Stimulated activated CD8-positive, alpha-beta memory T cell treated with anti-CD3 and anti-CD28 coated beads, Interleukin-12 subunit alpha, Interleukin-12 subunit beta, amount 100 ng/mL, for 1 hour (primary cell): ENCODE measurements around the gene RREB1.

Experiments
- DNase-seq: peaks from one replicate; pipeline ENCODE4 v3.0.0-alpha.2; 2020; ENCODE audit warnings: low read depth

RREB1 gene

DNA sequence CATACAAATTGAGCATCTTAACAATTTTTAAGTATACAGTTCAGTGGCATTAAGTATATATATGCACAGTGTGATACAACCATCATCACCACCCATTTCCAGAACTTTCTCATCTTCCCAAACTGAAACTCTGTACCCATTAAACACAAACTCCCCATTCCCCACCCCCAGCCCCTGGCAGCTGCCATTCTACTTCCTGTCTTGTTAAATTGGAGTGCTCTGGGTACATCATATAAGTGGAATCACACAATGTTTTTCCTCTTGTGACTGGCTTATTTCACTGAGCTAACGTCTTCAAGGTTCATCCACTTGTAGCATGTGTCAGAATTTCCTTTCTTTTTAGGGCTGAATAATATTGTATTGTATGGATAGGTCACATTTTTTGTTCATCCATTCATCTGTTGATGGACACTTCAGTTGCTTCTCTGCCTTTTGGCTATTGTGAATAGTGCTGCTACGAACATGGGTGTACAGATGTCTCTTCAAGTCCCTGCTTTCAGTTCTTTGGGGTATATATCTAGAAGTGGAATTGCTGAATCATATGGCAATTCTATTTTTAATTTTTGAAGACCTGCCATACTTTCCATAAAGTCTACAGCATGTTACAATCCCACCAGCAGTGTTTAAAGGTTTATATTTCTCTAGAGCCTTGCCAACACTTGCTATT is 19.6 kb upstream of the RREB1 start:
- DNase-seq, result no peak

GRCh38 chr6:7098993-7099392 is 8.8 kb upstream of the RREB1 start:
- no peak for DNase-seq

DNA sequence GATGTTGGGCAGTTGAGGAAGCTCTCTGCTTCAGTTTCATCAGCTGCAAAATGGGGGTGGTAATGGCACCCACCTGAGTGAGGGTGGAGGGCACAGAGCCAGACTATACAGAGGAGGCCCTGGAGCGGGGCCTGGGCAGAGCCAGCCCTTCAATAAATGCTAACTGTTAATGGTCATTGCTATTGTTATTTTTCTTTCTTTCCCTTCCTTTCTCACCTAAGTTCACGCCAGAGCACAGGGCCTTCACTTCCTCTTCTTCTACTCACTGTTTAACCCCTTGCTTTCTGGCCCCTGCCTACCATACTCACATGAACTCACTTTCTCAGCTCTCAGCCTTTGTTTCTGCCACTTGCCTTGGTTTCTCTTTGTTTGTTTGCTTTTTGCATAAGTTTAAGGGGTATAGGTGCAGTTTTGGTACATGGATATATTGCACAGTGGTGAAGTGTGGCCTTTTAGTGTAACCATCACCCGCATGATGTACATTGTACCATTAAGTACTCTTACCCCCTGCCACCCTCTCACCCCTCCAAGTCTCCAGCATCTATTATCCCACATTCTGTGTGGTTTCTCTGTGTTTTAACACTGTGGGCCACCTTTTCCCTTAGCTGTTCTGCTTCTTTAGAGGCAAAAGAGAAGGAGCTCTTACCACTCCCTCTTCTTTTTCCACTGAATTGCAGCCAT is 7.5 kb upstream of the RREB1 start:
- DNase-seq, result no peak

DNA sequence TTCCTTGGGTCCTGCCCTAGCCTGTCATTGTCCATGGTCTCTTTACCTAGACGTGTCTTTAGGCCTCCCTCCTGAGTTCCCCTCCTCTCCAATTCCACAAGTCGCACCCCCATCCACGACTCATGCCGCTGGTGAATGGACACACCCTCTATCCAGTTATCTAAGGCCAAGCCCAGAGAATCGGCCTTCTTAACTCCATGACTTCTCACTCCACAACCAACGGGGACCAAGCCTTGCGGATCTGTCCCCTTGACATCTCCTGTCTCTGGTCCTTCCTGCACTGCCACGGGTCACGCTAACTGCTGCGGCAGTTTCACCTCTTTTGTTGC is 7.0 kb upstream of the RREB1 start:
- DNase-seq, result no peak

GRCh38 chr6:7101290-7101689 is 6.5 kb upstream of the RREB1 start:
- no peak for DNase-seq

GRCh38 chr6:7104752-7105151 is 3.0 kb upstream of the RREB1 start:
- no peak for DNase-seq

DNA sequence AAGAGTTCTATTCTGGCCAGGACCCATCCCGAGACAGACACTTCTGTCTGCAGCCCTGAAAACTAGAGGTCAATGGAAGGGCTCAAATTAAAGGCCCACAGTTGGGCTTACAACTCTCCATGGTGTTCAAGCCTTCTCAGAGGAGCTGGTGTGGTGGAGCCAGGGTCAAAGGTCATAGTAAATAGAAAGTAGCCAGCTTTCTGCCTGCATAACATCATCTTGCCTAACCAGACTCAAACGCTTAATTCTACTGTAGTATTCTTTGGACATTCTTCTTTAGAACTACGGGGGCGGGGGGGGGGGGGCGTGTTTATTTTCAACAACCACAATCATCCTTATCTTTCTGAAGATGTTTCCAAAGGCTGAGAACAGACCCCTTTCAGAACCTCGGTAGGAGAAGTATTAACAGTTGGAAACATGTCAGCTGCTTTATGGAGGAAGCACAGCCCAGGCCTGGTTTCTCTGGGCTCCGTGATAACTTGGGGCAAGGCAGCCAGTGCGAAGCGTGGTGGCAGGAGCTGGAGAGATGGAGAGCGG is 1.5 kb upstream of the RREB1 start:
- no peak for DNase-seq

DNA sequence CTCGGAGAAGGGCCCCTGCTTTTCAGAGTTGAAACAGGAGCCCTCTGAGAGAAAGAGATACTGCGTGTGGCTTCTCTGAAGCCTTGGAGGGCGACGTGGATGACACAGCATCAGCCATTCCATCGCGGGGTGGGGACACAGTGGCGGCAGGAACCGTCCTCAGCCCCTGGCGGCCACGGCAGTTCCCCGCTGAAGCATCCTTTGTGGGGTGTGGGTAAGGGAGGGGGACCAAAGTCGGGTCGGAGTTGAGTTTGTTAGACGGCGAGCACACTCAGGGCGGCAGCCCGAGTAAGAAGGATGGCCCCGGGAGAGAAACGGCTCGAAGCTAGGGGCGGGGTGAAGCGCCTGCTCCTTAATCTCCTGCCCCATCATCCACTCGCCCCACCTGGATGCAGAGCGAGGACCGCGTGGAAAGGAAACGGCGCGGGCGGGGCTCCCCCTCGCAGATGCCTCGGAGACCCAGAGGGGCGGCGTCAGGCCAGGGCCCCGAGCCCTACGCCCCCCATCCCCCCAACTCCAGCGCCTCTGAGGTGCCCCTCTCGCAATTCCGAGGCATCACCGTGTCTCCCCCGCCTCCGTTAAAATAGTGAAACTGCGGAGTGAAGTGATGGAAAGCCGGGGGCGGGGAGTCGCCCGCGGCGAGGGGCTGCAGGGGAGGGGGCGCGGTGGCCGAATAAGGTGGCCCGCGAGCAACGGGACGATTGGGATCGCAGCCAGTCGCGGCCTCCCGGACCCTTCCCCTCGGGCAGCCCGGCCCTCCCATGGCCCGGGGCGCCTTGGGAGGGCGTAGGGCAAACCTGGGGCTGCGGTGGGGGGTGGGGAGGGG is 796 bp upstream of the RREB1 start:
- peak; percentile 44 for DNase-seq

GRCh38 chr6:7108196-7108963 is 619 bp downstream of the RREB1 start:
- no peak for DNase-seq

DNA sequence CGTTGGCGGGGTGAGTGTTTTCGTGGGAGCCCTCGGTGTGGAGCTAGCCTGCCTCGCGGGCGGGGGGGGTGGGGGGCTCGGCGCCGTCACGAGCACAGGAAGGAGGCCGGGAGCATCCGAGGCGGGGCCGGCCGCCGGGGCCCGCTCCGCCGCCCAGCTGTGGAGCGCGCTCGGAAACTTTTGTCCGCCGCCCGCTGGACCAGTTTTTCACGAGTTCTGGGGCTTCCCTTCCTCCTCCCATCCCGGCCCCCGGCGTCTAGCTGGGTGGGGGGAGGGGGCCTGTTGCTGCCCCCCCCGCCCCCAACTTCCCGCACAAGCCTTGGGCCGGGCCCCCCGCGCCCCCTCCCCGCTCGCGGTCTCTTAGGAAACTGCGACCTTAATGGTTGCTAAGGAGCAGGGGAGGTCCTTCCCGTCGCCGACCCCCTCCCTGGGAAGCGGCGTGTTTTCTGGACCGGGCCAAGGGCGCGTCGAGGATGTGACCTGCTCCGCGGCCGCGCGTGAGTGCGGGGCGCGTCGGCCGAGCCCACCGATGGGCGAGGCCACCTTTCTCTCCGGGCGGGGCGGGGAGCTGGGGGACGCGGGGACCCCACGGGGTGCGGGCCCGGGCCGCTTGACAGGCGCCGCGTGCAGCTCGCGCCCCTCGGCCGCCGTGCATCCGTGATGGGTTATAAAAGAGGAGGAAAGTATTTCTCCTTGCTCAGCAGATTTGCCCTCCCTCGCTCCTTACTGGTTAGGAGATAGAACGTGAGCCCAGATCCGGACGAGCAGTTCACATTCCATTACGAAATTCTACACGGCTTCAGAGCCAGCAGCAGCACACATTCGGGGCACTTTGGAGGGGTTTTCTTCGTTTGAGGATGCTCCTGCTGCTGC is 1.4 kb downstream of the RREB1 start:
- peak; percentile 18 for DNase-seq

DNA sequence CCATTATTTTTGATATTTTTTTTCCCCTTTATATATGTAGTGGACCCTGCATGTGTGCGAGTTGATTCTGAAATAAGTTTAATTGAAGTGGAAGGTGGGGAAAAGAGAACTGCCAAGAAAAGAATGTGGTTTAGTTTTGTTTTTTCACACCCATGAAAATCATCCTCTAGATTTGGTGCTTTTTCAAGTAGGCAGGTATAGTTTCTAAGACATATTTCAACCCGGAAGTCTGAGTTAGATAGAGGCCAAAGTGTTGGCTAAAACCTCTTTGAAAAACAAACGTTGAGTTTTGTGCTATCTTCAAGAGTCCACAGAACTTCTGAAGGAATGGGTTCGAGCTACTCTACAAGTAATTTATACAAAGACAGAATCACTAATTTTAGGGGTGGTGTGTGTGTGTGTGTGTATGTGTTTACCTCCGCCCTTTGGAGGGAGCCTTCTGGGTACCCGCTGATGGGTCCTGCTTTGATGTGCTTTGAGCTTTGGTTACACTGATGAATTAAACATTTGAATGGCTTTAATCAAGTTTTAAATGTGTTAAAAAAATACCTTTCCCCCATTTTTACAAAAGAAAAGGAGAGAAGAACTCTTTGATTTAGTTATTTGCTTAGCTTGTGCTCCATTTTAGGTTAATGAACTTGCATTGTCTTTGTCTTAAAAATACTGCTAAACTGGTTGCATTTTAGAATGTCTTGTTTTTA is 2.5 kb downstream of the RREB1 start:
- DNase-seq, result no peak

DNA sequence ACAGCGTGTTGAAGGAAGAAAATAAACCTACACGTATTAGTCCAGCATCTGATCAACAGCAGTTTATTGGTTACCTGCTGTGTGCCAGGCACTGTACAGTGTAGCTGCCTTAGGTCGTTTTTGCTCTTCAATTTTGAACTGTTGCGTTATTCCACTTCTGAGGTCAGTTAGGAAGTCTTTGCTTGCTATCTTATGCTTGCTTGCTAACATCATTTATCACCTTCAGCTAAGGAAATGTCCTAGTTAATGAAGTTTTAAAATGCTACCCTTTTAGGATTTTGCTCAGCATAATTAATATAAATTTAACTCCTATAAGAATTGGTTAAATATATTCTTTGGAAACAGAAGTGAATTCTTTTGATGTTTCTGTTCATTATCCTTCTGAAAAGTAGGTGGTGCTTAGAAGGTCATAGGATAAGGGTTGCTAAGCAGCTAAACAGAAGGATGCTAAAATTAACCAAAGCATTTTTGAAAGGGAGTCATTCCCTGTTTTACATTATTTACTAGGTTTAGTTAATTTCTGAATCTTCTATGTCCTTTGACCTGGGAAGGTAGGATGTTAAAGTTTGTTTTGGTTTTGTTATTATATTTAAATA is 3.4 kb downstream of the RREB1 start:
- DNase-seq, result no peak

- DNase-seq, result no peak
Measured at GRCh38 chr6:7112171-7112570, 4.4 kb downstream of the RREB1 start.

DNA sequence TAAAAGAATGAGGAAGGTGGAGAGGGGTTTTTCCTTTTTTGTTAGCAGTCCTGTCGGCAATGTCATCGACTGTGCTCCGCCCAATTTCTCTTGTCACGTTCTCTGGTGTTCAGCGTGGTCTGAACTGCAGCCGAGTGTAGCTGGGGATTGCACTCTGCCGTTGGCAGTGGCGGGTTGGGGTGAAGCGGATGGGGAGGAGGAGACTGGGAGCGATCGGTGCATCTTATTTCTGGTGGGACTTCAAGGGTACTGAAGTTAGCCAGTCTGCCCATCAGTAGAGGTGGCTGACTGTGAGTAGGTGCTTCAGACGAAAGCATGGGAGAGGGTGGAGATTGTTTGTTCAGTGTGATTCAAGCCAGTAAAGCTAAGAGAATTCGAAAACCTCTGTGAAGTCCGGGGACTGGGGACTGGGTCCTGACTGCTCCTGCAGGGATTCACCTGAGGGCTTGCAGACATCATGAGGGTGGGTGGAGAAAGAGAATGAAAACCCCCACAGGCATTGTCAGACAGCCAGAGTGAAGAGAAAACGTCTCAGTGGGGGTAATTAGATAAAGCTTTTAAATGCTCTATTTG is 5.1 kb downstream of the RREB1 start:
- DNase-seq, result peak; percentile 14

- no peak for DNase-seq
Measured at GRCh38 chr6:7114744-7115458, 7.1 kb downstream of the RREB1 start.

DNA sequence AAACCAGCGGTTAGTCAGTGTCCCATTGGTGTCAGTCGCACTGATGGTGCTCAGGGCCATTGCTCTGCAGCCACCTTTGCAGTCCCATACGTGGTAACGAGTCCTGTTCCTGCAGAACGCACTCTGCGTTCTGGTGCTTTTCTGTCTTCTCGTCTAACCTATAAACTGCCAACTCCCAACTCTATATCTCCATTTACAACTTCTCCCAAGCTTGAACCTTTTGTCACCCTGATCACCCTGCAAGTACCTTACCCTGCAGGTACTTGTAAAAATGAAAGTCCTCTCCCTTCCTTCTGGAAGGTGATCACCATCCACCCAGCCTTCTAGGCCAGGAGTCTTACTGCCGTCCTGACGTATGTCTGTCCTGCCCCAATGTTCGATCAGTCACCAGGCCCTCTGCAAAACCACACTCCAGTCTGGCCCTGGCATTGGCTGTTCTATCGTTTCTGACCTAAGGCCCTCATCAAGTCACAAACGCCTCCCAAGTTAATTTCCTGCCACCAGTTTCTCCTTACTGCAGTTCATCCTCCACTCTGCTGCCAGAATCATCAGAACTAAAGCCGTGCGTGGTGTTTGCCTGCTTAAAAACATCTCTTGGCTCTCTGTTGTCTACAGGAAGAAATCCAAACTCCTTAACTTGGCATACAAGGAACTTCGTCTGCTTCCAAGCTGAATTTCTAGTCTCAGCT is 7.9 kb downstream of the RREB1 start:
- DNase-seq, result no peak

- no peak for DNase-seq
Measured at GRCh38 chr6:7119272-7119801, 11.6 kb downstream of the RREB1 start.

- no peak for DNase-seq
Measured at GRCh38 chr6:7121700-7122241, 14.0 kb downstream of the RREB1 start.
